HEK293 (cell line): ENCODE measurements around the gene DUSP10.

Source experiments
- CTCF ChIA-PET: fragments of 350-600 bp; formaldehyde crosslinking; extraction: SDS; loops from one replicate; lab custom pipeline; 2021; ENCODE audit warnings: antibody characterized with exemption; lab: Yijun Ruan, JAX
- POLR2A ChIA-PET: fragments of 300-600 bp; formaldehyde crosslinking; extraction: SDS; loops from one replicate; lab custom pipeline; 2020; ENCODE audit warnings: antibody characterized with exemption, inconsistent platforms; lab: Yijun Ruan, JAX
- H3K27ac ChIP-seq: fragments of 200-500 bp; sonication (Bioruptor generic); 2 replicates; pipeline ENCODE4 v1.5.1; 2014; ENCODE audit warnings: low read depth, low read length, control low read depth, inconsistent platforms; ENCODE audit errors: extremely low read depth
- H3K36me3 ChIP-seq, 2 experiments: fragments of 200-500 bp in 1 of 2; sonication (Bioruptor generic) in 1 of 2; 1 replicate in 1 of 2; 2 replicates in 1 of 2; pipeline ENCODE4 v1.5.1; 2014 to 2017; ENCODE audit warnings: inconsistent platforms in 2 of 2, low read length in 2 of 2; ENCODE audit not compliant: control insufficient read depth in 2 of 2, insufficient read depth in 1 of 2
- H3K4me1 ChIP-seq: fragments of 200-500 bp; sonication (Bioruptor generic); 2 replicates; pipeline ENCODE4 v1.5.1; 2014; ENCODE audit warnings: mild to moderate bottlenecking, low read length, inconsistent platforms; ENCODE audit not compliant: control insufficient read depth, insufficient read depth
- H3K4me3 ChIP-seq: 2 replicates; pipeline ENCODE4 v1.5.1; 2011; ENCODE audit warnings: low read depth, mild to moderate bottlenecking, control low read depth, low read length, moderate library complexity
- H3K9me3 ChIP-seq: fragments of 200-500 bp; sonication (Bioruptor generic); 2 replicates; pipeline ENCODE4 v1.5.1; 2014; ENCODE audit warnings: low read depth, low read length, inconsistent platforms; ENCODE audit not compliant: control insufficient read depth, insufficient read depth
- YY1 ChIP-seq: fragments of 450-650 bp; formaldehyde crosslinking; IDR thresholded peaks from 2 replicates; pipeline ENCODE4 v1.5.1; 2018; ENCODE audit warnings: missing biosample characterization, missing genetic modification characterization
- ZBTB44 ChIP-seq: fragments of 450-650 bp; IDR thresholded peaks from 2 replicates; pipeline ENCODE4 v1.5.1; 2018; ENCODE audit warnings: missing biosample characterization, mild to moderate bottlenecking, missing genetic modification characterization
- ZBTB48 ChIP-seq: fragments of 450-650 bp; formaldehyde crosslinking; IDR thresholded peaks from 2 replicates; pipeline ENCODE4 v1.5.1; 2016; ENCODE audit warnings: missing biosample characterization, missing genetic modification characterization
- ZEB2 ChIP-seq: fragments of 450-650 bp; formaldehyde crosslinking; IDR thresholded peaks from 2 replicates; pipeline ENCODE4 v1.5.1; 2016; ENCODE audit warnings: missing biosample characterization, missing genetic modification characterization
- ZNF155 ChIP-seq: fragments of 450-650 bp; formaldehyde crosslinking; IDR thresholded peaks from 2 replicates; pipeline ENCODE4 v1.5.1; 2016; ENCODE audit warnings: missing biosample characterization, missing genetic modification characterization
- ZNF24 ChIP-seq: fragments of 450-650 bp; formaldehyde crosslinking; IDR thresholded peaks from 2 replicates; pipeline ENCODE4 v1.5.1; 2016; ENCODE audit warnings: missing biosample characterization, missing genetic modification characterization
- ZNF324 ChIP-seq: fragments of 450-650 bp; formaldehyde crosslinking; IDR thresholded peaks from 2 replicates; pipeline ENCODE4 v1.5.1; 2016; ENCODE audit warnings: missing biosample characterization, missing genetic modification characterization
- ZNF398 ChIP-seq: fragments of 450-650 bp; formaldehyde crosslinking; IDR thresholded peaks from 2 replicates; pipeline ENCODE4 v1.5.1; 2017; ENCODE audit warnings: missing biosample characterization, missing genetic modification characterization
- ZNF473 ChIP-seq: fragments of 450-650 bp; formaldehyde crosslinking; IDR thresholded peaks from 2 replicates; pipeline ENCODE4 v1.5.1; 2017; ENCODE audit warnings: missing biosample characterization, missing genetic modification characterization
- ZNF518A ChIP-seq: fragments of 450-650 bp; formaldehyde crosslinking; conservative IDR thresholded peaks from 2 replicates; pipeline ENCODE4 v1.5.1; 2016; ENCODE audit warnings: low read depth, missing biosample characterization, missing genetic modification characterization
- ZNF529 ChIP-seq: fragments of 450-650 bp; formaldehyde crosslinking; IDR thresholded peaks from 2 replicates; pipeline ENCODE4 v1.5.1; 2017; ENCODE audit warnings: missing genetic modification characterization, missing biosample characterization; ENCODE audit not compliant: insufficient replicate concordance
- ZNF555 ChIP-seq: fragments of 450-650 bp; formaldehyde crosslinking; conservative IDR thresholded peaks from 2 replicates; pipeline ENCODE4 v1.5.1; 2017; ENCODE audit warnings: missing biosample characterization, mild to moderate bottlenecking, missing genetic modification characterization, inconsistent platforms
- ZNF560 ChIP-seq: fragments of 450-650 bp; formaldehyde crosslinking; IDR thresholded peaks from 2 replicates; pipeline ENCODE4 v1.5.1; 2017; ENCODE audit warnings: missing biosample characterization, missing genetic modification characterization, borderline replicate concordance
- ZNF624 ChIP-seq: fragments of 450-650 bp; formaldehyde crosslinking; IDR thresholded peaks from 2 replicates; pipeline ENCODE4 v1.5.1; 2017; ENCODE audit warnings: missing biosample characterization, missing genetic modification characterization
- ZNF670 ChIP-seq: fragments of 450-650 bp; formaldehyde crosslinking; IDR thresholded peaks from 2 replicates; pipeline ENCODE4 v1.5.1; 2016; ENCODE audit warnings: missing biosample characterization, missing genetic modification characterization, low read depth
- ZNF837 ChIP-seq: fragments of 450-650 bp; formaldehyde crosslinking; IDR thresholded peaks from 2 replicates; pipeline ENCODE4 v1.5.1; 2016; ENCODE audit warnings: missing biosample characterization, missing genetic modification characterization
- ZXDB ChIP-seq: fragments of 450-650 bp; formaldehyde crosslinking; IDR thresholded peaks from 2 replicates; pipeline ENCODE4 v1.5.1; 2016; ENCODE audit warnings: missing biosample characterization, missing genetic modification characterization
- TF ChIP-seq, protein P1 (sequence below): sonication (generic); formaldehyde crosslinking; IDR thresholded peaks from 2 replicates; pipeline ENCODE4 v1.8.1; 2022; ENCODE audit warnings: mild to moderate bottlenecking, moderate library complexity, missing genetic modification reagents
- TF ChIP-seq, protein P2 (sequence below): fragments of 450-650 bp; formaldehyde crosslinking; IDR thresholded peaks from 2 replicates; pipeline ENCODE4 v1.5.1; 2016; ENCODE audit warnings: missing biosample characterization, missing genetic modification characterization, low read depth
- TF ChIP-seq, protein P3 (sequence below): fragments of 450-650 bp; formaldehyde crosslinking; conservative IDR thresholded peaks from 2 replicates; pipeline ENCODE4 v1.5.1; 2016; ENCODE audit warnings: low read depth, missing biosample characterization, missing genetic modification characterization

Gene DUSP10

DNA sequence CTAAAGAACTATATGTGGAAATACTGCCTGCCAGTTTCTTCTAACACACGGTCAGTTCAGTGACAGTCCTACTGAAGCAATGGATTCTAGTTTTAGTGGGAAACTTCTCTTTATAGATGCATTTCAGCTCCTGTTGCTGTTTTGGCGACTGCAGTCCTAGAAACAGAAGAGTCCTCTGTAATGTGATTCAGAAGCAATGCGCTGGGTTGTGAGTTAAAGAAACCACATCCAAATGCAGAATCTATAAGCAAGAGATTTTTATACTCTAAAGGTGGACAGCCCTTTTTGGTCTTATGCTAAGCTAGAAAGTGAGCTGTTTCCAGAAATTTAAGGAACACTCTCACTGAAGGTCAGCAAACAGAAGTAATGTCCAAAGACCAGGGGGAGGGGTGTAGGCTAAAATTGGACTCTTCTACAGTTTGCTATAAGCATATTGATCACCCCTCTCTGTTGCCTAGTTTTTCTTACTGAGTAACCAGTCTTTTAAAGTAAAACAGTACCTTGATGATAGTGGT lies 30.8 kb downstream of the DUSP10 start (continued):
- TF ChIP-seq ZNF398 (no peak), ZXDB (no peak), ZEB2 (tag by site-specific recombination) (no peak), ZNF624 (tag by site-specific recombination) (no peak), ZNF518A (no peak), YY1 (tag by site-specific recombination) (no peak), ZNF324 (no peak)

DNA sequence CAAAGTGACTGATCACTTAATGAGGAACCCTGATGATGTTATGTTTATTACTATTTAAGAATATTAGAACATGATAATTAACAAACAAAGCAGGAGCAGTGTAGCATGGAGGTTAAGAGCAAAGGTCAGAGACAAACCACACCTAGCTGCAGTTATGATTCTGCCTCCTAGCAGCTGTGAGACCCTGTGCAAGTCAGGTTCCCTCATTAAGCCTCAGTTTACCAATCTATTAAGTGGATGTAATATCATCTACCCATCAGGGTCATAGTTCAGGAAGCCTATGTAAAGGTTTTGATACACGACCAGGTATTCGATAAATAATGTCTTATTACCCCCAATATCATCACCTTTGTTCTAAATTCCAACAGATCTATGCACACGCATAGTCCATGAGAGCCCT lies 32.0 kb downstream of the DUSP10 start:
- TF ChIP-seq, protein P1, sequence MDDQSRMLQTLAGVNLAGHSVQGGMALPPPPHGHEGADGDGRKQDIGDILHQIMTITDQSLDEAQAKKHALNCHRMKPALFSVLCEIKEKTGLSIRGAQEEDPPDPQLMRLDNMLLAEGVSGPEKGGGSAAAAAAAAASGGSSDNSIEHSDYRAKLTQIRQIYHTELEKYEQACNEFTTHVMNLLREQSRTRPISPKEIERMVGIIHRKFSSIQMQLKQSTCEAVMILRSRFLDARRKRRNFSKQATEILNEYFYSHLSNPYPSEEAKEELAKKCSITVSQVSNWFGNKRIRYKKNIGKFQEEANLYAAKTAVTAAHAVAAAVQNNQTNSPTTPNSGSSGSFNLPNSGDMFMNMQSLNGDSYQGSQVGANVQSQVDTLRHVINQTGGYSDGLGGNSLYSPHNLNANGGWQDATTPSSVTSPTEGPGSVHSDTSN (CRISPR knock-in tag), result no peak
- TF ChIP-seq ZNF155 (tag by site-specific recombination) (no peak), ZNF670 (tag by site-specific recombination) (no peak), ZBTB48 (tag by site-specific recombination) (no peak), ZNF555 (tag by site-specific recombination) (no peak), ZBTB44 (tag by site-specific recombination) (no peak), ZNF473 (tag by site-specific recombination) (no peak), ZNF24 (tag by site-specific recombination) (no peak), ZNF560 (tag by site-specific recombination) (no peak), ZNF529 (no peak), ZNF837 (tag by site-specific recombination) (no peak)
- TF ChIP-seq, protein P2, sequence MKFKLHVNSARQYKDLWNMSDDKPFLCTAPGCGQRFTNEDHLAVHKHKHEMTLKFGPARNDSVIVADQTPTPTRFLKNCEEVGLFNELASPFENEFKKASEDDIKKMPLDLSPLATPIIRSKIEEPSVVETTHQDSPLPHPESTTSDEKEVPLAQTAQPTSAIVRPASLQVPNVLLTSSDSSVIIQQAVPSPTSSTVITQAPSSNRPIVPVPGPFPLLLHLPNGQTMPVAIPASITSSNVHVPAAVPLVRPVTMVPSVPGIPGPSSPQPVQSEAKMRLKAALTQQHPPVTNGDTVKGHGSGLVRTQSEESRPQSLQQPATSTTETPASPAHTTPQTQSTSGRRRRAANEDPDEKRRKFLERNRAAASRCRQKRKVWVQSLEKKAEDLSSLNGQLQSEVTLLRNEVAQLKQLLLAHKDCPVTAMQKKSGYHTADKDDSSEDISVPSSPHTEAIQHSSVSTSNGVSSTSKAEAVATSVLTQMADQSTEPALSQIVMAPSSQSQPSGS (tag by site-specific recombination), result no peak
- TF ChIP-seq, protein P3, sequence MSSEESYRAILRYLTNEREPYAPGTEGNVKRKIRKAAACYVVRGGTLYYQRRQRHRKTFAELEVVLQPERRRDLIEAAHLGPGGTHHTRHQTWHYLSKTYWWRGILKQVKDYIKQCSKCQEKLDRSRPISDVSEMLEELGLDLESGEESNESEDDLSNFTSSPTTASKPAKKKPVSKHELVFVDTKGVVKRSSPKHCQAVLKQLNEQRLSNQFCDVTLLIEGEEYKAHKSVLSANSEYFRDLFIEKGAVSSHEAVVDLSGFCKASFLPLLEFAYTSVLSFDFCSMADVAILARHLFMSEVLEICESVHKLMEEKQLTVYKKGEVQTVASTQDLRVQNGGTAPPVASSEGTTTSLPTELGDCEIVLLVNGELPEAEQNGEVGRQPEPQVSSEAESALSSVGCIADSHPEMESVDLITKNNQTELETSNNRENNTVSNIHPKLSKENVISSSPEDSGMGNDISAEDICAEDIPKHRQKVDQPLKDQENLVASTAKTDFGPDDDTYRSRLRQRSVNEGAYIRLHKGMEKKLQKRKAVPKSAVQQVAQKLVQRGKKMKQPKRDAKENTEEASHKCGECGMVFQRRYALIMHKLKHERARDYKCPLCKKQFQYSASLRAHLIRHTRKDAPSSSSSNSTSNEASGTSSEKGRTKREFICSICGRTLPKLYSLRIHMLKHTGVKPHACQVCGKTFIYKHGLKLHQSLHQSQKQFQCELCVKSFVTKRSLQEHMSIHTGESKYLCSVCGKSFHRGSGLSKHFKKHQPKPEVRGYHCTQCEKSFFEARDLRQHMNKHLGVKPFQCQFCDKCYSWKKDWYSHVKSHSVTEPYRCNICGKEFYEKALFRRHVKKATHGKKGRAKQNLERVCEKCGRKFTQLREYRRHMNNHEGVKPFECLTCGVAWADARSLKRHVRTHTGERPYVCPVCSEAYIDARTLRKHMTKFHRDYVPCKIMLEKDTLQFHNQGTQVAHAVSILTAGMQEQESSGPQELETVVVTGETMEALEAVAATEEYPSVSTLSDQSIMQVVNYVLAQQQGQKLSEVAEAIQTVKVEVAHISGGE (tag by site-specific recombination), result no peak
- no peak overlapping the region for H3K4me3 ChIP-seq
- ChIA-PET CTCF (interaction anchor here (0.7 kb wide), 1 partner anchor 177 kb away, joined by 3 read pairs; no protein-coding TSS in a partner anchor), POLR2A (interaction anchor here (3.4 kb wide), 1 partner anchor 32 kb away, joined by 15 read pairs; the partner anchor contains the start of gene DUSP10)
- H3K4me1 ChIP-seq, result peaks cover 2% of the 10 kb centered on the region; the same call in 1 of the 2 replicates
- H3K36me3 ChIP-seq, result peaks cover 0 to 10% of the 10 kb centered on the region in 2 experiments; a peak in 1 of 3 replicates
- no peaks in the 10 kb centered on the region for H3K9me3 ChIP-seq
- no peak overlapping the region for H3K27ac ChIP-seq
